HL-60 (cell line): ENCODE data around the gene TEX101.

Experiments
- DNase-seq, 2 experiments: peaks; one replicate each; pipeline ENCODE4 v3.0.0-alpha.2; 2010 to 2020; ENCODE audit warnings: low read depth in 1 of 2, low spot score in 1 of 2
- H3K27ac ChIP-seq: fragments of 250-450 bp; sonication (Bioruptor Pico); replicated peaks from 2 replicates; pipeline ENCODE4 v1.5.1; 2020; ENCODE audit warnings: mild to moderate bottlenecking, moderate library complexity
- H3K27me3 ChIP-seq: fragments of 250-450 bp; sonication (Bioruptor Pico); 2 replicates; pipeline ENCODE4 v1.5.1; 2021; ENCODE audit warnings: mild to moderate bottlenecking, moderate library complexity; ENCODE audit not compliant: insufficient read depth, poor library complexity, severe bottlenecking
- H3K4me3 ChIP-seq: replicated peaks from 2 replicates; pipeline ENCODE4 v1.5.1; 2011; ENCODE audit warnings: mild to moderate bottlenecking, control low read depth, low read length; ENCODE audit not compliant: insufficient read depth
- CTCF ChIP-seq: IDR thresholded peaks from one replicate; pipeline ENCODE4 v1.5.1; 2011; ENCODE audit warnings: low read length, control low read depth, inconsistent platforms; ENCODE audit not compliant: insufficient read depth
- GABPA ChIP-seq: IDR thresholded peaks from 2 replicates; pipeline ENCODE4 v1.6.1; 2012; ENCODE audit warnings: low read depth
- POLR2AphosphoS5 ChIP-seq: IDR thresholded peaks from 2 replicates; pipeline ENCODE4 v1.6.1; 2012; ENCODE audit warnings: low read depth
- REST ChIP-seq: IDR thresholded peaks from 2 replicates; pipeline ENCODE4 v1.6.1; 2012; ENCODE audit warnings: low read depth; ENCODE audit not compliant: insufficient replicate concordance
- SPI1 ChIP-seq: IDR thresholded peaks from 2 replicates; pipeline ENCODE4 v1.6.1; 2012; ENCODE audit warnings: low read depth, mild to moderate bottlenecking, borderline replicate concordance

Gene TEX101

GRCh38 chr19:43463381-43464133 lies 48.9 kb downstream of the TEX101 start:
- DNase-seq = peak; percentile 81 to 87
- Histone ChIP-seq H3K27me3 (peaks cover 9% of the 10 kb centered on the region), H3K27ac (no peak overlapping the region), H3K4me3 (peak overlapping the region; percentile 81)
- TF ChIP-seq REST = no peak
- no peak for TF ChIP-seq POLR2AphosphoS5
- no peak for TF ChIP-seq SPI1
- TF ChIP-seq CTCF = no peak
- TF ChIP-seq GABPA = no peak

GRCh38 chr19:43464134-43464775 lies 49.6 kb downstream of the TEX101 start:
- DNase-seq = no peak
- H3K27me3 ChIP-seq = peaks cover 9% of the 10 kb centered on the region
- TF ChIP-seq REST (no peak), CTCF (no peak), GABPA (no peak), POLR2AphosphoS5 (no peak), SPI1 (no peak)
- no peak overlapping the region for H3K27ac ChIP-seq
- H3K4me3 ChIP-seq = peak overlapping the region; percentile 81

GRCh38 chr19:43465468-43466120 lies 50.9 kb downstream of the TEX101 start, which contains the start of gene LYPD3:
Gene LYPD3, minus strand, starts transcription at chr19:43465608. Its CDS starts 37 bp downstream, at chr19:43465571.
- H3K27me3 ChIP-seq = peaks cover 9% of the 10 kb centered on the region
- no peak within 1 kb of the TSS for H3K27ac ChIP-seq
- TF ChIP-seq POLR2AphosphoS5 = no peak
- TF ChIP-seq REST = no peak
- TF ChIP-seq GABPA = no peak
- no peak for TF ChIP-seq CTCF
- no peak for TF ChIP-seq SPI1
- no peak for DNase-seq
- H3K4me3 ChIP-seq = no peak within 1 kb of the TSS
